Stimulated activated CD4-positive, alpha-beta T cell treated with anti-CD3 and anti-CD28 coated beads, Interleukin-15, amount 100 ng/mL, for 24 hours (primary cell): ENCODE measurements around the gene TREML1.
"Not testable (repeated sequence)": the region's sequence is repeated elsewhere in the genome, so short reads cannot be mapped to it uniquely, and the experiment has no call there.

Source experiments
- DNase-seq: peaks from one replicate; pipeline ENCODE4 v3.0.0-alpha.2; 2020

TREML1 gene

GRCh38 chr6:41135062-41135832 lies 18.9 kb downstream of the TREML1 start:
- DNase-seq: no peak

- no peak for DNase-seq
Observed at GRCh38 chr6:41132254-41132653, 21.9 kb downstream of the TREML1 start.

GRCh38 chr6:41125282-41125681 lies 28.9 kb downstream of the TREML1 start:
- no peak for DNase-seq

- DNase-seq: no peak
Observed at GRCh38 chr6:41122918-41123317, 31.2 kb downstream of the TREML1 start.

- no peak for DNase-seq
Observed at GRCh38 chr6:41122373-41122772, 31.8 kb downstream of the TREML1 start.

- DNase-seq: no peak
Observed at GRCh38 chr6:41120058-41120457, 34.1 kb downstream of the TREML1 start.

GRCh38 chr6:41119508-41119907 lies 34.6 kb downstream of the TREML1 start:
- DNase-seq: no peak

GRCh38 chr6:41115027-41115426 lies 39.1 kb downstream of the TREML1 start:
- not testable (repeated sequence) for DNase-seq

GRCh38 chr6:41111017-41111416 lies 43.1 kb downstream of the TREML1 start:
- DNase-seq: no peak

GRCh38 chr6:41103847-41104246 lies 50.3 kb downstream of the TREML1 start:
- DNase-seq: no peak

- no peak for DNase-seq
Observed at GRCh38 chr6:41100871-41101287, 53.3 kb downstream of the TREML1 start.
